Amniotic stem cell (primary cell): ENCODE measurements around the gene MRTFA.

Experiments
- DNase-seq: peaks from one replicate; lab custom pipeline; 2025; lab: John Stamatoyannopoulos, UW

Gene MRTFA

DNA sequence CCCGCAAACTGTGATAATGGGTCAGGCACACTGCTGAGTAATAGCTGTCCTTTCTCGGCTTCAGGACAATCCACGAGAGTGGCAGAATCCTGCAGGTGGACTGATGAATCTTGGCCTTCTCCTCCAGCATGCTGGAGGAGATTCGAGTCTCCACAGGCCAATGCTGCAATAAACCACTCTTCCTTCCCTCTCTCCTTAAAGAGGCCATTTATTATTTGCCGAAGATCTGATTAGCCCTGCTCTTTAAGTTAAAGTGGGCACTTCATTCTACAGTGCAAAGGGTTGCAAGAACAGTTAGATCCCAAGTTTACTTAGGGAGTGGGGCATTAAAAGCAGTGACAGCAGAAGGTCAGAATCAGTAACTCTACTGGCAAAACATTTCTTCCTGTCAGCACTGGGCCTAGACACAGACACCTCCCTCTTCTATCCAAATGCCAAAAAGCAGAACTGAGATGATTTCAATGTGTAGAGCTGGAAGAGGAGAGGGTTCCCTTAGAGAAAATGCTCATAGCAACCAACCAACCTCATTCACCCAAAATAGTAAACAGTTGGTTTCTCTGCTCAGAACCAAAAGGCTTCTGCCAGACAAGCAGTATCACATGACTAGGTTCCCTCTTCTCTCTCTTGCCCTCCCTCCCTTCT is 144.4 kb downstream of the MRTFA start:
- DNase-seq, result no peak

DNA sequence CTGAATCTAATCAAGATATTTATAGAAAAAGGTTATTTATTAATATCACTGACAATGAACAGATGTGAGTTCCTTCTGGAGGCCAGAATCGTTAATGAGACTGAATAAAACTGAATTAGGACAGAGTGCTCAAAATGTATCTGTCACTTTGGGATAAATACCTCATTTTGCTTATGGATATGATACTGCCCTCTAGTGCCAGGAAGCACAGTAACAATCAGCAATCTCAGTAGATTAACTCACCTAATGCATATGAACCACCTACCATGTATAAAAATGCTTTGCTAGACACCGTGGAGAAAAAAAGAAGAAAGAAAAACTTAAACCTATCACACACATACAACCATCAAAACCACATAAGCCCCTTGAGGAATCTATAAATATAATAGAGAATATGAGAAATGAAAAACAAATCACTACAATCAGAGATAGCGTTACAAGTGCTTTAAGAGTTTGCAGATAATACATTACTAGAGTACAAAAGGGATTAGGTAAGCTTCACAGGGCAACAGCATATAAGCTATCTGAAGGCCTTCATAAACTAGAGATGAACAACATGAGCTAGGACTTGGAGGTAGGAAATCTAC is 148.8 kb downstream of the MRTFA start:
- no peak for DNase-seq

DNA sequence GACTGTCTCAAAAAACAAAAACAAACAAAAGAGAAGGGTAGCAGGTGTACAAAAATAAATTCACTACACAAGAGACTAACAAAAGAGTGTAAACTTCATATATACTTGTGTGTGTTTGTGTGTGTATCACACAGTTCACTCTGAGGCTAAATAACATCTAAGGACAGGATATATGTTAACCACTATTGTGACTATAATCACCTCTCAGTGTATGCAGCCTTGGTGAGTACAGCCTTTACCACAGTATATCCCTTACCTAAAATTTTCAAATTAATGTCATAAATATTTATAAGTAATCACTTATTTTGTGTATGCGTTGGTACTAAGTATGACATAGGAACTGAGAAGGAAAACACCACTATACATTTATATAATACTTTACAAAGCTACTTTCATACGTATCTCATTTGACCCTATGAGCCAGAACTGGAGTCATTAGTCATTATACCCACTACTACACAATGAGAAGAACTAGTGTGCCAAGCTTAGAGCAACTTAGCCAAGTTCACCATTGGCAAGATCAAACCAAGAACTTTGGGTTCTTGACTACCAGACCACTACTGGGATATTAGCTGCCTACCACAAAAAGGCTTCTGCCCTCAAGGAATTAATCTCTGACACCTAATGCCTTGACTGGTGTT is 149.4 kb downstream of the MRTFA start:
- no peak for DNase-seq

DNA sequence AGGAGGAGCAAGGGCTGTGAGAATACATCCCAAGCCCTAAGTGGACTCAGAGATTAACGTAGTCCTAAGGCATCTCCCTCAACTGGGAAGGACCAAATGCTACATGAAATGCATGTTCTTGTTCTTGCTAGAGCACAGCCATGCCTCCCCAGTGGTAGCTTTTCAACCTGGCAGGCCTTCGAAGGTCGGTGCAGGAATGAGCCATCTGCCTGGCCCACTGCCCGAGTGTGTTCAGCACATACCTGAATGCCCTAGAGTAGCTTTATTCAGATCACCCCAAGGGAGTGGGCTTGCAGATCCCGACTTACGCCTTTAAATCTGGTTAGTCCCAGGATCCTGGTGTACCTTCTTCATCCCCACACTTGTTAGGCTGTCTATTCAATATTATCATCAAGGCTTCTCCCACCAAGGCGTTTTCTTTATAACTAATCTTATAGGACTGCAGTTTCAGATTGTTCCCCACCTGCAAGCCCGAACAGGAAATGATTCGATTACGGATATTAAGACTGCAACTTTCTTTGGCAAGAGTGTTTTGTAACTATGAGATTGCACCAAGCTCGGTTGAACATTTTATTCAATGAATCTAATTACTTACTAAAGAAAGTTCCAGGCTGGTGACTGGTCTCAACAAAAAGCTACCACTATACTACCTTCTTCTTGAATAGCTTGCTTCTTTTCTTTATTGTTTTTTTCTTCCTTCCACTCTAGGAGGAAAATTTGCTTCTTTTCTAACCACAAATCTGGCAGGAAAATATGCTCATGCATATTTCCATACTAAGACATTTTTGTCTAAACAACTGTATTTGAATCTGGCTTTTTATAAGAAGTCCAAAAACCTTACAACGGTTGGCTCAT is 150.5 kb downstream of the MRTFA start:
- no peak for DNase-seq

DNA sequence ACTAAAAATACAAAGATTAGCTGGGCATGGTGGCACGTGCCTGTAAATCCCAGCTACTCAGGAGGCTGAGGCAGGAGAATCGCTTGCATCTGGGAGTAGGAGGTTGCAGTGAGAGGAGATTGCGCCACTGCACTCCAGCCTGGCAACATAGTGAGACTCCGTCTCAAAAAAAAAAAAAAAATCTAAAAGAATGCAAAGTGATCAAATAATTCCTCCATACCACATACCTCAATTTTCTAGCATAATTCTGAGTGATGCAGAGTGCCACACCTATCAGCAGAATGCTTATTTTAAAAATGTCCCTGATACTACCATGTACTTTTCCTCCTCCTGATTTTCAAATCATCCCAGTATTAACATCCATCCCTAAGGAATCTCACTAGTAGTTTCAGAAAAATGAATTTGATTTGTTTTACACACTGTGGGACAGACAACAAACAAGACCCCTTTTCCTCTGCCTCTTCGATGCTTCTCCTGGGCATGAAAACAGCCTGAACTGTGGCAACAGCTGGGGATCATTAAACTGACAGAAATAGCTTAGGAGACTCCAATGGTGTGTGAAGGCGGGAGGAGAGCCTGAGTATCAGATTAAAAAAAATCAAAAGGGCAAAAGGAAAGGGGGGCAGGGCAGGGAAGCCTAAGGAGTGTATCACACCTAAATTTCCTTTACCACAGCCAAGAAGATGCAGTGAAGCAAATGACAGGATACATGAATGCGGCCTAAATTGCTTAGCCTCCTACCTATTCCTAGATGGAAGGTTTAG is 151.4 kb downstream of the MRTFA start:
- DNase-seq, result no peak

DNA sequence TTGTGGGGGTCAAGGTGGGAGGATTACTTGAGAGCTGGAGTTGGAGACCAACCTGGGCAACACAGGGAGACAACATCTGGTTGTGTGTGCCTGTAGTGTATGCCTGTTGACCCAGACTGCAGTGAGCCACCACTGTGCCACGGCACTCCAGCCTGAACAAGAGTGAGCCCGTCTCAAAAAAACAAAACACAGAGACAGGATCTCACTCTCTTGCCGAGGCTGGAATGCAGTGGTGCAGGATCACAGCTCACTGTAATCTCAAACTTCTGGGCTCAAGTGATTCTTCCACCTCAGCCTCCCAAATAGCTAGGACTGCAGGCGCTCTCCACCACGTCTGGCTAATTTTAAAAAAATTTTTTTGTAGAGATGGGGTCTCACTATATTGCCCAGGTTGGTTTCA is 153.6 kb downstream of the MRTFA start:
- DNase-seq, result no peak

DNA sequence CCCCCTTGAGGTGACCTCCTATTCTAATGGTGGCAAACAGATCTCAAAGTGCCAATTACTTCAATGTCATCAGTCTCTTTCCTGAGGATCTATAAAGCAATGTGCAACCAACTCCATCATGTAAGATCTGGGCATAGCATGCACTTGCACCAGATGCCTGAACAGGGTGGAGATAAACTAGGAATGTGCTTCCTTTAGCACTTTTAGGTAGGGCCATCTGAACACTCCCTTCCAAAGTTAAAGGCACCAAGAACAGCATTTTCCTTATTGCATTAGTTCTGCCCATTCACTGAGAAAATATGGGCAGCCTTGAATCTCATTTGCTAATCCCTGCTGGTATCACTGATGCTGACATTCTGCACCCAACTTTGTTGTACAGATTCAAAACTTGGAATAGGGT is 154.1 kb downstream of the MRTFA start:
- no peak for DNase-seq

DNA sequence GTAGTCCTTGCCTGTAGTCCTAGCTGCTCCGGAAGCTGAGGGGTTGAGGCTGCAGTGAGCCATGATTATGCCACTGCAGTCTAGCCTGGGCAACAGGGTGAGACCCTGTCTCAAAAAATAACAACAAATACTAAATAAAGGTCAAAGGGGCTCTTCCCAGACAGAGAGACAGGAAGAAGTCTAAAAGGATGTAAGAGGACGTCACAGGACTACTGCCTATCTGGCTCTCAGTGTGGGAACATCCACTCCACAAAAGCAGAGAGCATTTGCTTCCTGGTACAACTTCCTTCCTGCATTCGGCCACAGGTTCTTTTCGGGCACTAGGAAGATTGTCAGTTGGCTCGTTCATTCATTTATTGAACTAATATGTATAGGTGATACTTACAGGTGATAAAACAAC is 155.5 kb downstream of the MRTFA start:
- no peak for DNase-seq

DNA sequence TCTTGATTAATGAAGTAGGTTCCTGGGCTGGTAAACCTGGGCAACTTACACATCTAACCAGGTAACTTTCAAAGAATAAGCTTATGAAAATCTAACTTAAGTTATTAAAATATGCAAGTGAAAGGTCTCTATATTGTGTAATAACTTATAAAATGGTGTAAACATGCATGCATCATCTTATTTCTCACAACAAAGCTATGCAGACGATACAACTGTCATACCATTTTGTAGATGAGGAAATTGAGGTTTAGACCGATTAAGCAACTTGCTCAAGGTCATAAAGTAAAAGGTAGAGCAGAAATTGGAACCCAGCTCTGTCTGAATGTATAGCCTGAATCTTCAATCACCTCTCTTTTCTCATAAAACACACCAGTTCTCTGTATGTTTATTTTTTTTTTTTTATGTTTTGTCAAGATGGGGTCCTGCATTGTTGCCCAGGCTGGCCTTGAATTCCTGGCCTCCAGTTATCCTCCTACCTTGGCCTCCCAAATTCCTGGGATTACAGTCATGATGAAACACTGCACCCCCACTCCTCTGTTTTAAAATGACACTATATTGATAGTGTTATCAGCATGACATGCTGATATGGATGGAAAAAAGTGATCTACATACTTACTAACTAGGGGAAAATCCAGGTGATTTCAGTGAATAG is 156.5 kb downstream of the MRTFA start:
- no peak for DNase-seq

DNA sequence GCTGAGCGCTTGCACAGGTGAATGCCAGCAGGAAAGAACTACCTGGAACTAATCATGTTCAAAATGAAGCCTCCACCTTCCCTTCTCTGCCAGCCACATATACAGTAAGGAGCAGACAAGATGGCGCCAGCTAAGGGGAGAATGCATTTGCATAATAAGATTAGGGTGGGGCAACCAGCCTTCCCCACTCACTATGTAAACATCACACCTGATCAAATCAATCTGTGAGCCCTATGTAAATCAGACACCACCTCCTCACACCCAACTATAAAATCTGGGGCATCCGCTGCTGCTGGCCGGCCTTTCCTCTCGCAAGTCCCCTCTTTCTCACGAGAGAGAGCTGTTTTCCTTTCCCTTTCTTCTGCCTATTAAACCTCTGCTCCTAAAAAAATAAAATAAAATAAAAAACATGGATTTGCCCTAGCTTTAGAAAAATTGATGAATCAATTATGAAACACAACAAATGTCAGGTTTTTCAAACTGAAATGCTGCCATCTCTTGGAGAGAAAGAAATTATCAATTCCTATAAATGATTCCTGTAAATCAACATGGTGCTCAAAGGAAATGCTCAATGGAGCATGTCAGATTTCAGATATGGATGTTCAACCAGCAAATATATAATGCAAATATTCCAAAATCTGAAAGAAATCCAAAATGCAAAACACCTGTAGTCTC is 157.3 kb downstream of the MRTFA start:
- DNase-seq, result no peak

DNA sequence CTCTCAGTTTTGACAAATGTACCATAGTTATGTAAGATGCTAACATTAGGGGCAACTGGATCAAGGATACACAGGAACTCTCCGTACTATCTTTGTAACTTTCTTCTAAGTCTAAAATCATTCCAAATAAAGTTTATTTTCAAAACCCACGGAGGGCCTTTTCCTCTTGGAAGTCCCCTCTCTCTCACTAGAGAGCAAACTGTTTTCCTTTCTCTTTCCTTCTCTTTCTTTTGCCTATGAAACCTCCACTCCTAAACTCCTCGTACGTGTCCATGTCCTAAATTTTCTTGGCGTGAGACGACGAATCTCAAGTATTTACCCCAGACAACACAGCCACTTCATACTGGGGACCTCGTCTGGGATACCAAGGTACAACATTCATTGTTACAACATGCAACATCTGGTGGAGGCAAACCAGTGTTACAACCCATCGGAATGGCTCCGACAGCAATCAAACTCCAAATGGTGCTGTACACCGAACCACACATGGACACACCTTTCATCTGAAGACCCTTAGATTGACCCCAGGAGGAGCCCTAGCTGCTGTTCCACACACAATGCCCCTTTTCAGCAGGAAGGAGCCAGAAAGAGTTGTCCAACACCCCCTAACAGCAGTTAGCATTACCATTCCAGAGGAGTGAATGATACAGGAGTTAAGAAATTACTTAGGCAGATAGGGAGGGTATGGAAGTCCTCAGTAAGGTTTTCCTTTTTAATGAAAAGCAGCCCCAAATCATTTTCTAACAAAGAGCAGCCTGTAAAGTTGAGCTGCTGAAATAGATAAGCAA is 158.0 kb downstream of the MRTFA start:
- no peak for DNase-seq

DNA sequence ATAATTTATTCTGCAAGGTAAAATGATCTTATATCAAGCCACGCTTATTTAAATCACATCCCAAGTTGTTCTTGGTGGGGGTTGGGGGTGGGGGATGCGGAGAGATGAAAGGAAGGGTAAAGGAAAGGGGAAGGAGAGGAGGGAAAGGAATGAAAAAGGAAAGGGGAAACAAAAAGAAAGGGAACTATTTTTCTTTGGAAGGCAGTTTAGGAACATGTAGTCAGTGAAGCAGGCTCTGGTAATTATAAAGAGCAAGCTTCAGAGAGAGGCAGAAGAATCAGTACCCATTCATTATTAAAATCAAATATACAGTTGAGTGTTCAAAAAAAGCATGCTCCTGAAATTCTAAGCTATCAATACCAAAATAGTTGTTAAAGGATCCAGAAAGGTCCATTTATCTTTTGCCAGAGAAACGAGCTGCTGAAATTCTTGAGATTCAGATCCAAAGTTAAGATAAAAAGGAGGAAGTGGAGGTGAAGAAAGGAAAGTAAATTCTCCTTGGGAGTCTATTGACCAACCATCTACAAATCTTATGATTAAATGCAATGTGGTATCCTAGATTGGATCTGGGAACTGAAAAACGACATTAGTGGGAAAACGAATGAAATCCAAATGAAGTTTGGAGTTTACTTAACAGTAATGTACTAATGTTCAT is 158.7 kb downstream of the MRTFA start:
- no peak for DNase-seq

DNA sequence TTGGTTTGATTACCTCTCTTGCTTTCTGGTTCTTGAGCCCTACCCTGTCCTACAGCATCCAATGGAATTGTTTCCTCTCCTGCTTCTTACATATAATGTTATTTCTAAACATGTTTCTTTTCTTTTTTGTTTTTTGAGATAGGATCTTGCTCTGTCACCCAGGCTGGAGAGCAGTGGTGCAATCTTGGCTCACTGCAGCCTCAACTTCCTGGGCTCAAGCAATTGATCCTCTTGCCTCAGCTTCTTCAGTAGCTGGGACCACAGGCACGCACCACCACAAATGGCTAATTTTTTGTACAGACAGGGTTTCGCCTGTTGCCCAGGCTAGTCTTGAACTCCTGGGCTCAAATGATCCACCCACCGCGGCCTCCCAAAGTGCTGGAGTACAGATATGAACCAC is 160.2 kb downstream of the MRTFA start:
- DNase-seq, result no peak

DNA sequence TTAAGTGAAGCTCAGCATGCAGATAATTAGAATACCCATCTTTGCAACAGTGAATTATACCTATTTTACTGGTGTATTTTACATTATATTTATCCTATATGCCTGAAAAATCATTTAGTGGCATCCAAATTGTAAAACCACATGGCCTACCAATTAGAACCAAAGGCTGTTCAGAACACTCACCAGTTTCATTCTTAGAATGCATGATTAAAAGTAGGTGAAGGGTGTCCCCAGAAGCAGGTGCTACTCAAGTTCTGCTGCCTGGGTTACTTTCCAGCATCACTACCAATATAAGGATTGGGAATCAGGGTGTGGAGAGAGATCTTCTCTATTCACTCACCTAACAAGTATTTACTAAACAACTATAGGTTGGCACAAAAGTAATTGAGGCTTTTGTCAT is 162.8 kb downstream of the MRTFA start:
- DNase-seq, result no peak

DNA sequence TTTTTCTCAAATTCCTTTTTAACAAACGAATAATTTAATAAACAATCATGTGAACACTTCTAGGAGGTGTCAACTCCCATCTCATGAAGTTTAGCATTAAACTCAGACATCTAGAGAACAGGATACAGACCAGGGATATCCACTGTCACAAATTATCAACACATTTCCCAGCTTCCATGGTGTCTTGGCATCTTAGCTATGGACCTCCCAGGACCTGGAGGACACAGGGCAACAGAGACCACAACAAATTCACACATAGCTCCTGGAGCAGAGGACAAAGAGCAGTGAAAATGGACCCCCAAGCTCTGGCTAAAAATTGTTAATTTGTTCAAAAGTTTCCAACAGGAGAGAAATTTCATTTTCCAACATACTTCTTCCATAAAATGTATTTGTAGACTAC is 163.9 kb downstream of the MRTFA start:
- no peak for DNase-seq

DNA sequence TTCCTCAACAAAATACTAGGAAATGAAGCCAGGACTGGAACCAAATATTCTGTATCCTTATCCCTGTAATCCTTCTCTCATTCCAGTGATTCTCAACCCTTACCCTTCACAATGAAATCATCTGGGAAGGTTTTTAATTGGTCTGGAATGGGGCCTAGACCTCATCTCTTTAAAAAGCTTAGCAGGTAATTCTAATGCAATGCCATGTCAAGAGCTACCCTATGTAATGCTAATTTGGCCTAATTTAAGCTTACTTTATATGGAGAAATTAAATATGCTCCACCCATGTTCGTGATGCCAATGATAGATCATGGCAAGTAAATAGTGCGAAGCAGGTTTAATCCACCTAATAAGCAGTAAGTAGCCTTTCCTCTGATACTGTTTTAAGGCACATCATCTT is 164.5 kb downstream of the MRTFA start:
- no peak for DNase-seq

DNA sequence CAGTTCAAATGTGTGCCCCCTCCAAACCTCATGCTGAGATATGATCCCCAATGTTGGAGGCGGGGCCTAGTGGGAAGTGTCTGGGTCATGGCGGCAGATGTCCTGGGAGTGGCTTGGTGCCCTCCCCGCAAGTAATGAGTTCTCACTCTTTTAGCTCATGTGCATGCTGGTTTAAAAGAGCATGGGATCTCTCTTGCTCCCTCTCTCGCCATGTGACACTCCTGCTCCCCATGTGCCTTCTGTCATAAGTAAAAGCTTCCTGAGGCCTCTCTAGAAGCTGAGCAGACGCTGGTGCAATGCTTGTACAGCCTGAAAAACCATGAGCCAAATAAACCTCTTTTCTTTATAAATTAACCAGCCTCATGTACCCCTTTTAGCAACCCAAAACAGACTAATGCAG is 167.3 kb downstream of the MRTFA start:
- no peak for DNase-seq

DNA sequence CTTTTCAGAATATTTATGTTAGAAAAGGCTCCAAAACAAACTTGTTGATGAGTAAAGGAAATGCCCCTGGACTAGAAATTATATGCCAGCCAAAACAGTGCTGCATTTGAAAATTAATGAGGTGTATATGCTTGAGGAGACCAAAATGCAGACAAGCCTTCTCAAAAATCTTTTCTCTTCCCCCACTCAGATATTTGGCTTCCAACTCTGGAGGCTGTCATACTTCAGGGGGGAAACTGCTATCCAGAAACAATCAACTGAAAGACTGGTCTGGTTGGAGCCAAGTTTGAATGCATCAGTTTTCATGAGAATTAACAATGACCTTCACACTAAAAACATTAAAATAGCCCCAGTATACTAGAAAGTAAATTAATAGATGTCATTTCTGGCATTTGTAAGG is 167.9 kb downstream of the MRTFA start:
- DNase-seq, result no peak

DNA sequence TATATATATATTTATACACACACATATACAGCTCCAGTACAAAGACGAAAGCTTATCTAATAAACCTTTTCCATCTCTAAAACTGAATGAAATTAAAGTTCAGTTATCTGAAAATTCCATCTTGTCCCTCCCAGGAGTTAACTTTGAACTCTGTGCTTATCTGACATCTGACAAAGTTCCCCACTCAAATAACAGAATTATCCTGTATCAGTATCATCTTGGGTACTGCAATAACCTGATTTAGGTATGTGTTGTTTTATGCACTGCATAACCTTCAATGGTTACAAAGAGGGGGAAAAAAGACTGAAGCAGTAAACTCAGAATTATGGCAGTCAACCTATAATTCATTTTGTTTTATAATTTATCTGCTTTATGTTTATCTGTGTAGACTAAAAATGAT is 169.5 kb downstream of the MRTFA start:
- no peak for DNase-seq

DNA sequence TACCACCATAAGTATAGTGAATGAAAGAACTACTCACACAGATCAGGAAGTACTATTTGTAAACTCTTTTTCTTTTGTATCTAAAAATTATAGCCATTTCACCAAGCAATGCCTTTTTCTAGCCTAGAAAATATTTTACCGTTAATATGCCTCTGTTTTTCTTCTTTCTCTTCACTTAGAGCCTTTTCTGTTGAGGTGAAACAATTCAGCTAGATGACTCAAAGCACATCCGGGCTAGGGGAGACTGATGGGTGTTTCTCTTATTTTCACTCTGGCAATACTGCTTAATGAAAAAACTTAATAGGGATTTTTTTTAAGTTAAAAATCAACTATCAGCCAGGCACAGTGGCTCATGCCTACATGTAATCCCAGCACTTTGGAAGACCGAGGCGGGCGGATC is 172.8 kb downstream of the MRTFA start:
- DNase-seq, result no peak
